ENCODE data around the gene PCSK4.

Gene PCSK4

GRCh38 chr19:1433119-1434039, 56.8 kb downstream of the PCSK4 start:
- TF ChIP-seq, protein P1, sequence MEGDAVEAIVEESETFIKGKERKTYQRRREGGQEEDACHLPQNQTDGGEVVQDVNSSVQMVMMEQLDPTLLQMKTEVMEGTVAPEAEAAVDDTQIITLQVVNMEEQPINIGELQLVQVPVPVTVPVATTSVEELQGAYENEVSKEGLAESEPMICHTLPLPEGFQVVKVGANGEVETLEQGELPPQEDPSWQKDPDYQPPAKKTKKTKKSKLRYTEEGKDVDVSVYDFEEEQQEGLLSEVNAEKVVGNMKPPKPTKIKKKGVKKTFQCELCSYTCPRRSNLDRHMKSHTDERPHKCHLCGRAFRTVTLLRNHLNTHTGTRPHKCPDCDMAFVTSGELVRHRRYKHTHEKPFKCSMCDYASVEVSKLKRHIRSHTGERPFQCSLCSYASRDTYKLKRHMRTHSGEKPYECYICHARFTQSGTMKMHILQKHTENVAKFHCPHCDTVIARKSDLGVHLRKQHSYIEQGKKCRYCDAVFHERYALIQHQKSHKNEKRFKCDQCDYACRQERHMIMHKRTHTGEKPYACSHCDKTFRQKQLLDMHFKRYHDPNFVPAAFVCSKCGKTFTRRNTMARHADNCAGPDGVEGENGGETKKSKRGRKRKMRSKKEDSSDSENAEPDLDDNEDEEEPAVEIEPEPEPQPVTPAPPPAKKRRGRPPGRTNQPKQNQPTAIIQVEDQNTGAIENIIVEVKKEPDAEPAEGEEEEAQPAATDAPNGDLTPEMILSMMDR (IDR thresholded peaks at IDR 0.05; ENCODE audit: low read depth, low read length, missing control alignments) = no peak
- in situ Hi-C loops (cut with HindIII; ENCODE audit: low sequenced_read_pairs) = no loop called here
- DNase-seq (ENCODE audit: low read depth) = no peak
- H3K4me3 ChIP-seq (ENCODE audit: low read depth, low read length) = no peak overlapping the region

GRCh38 chr19:1432507-1432887, 57.7 kb downstream of the PCSK4 start:
- in situ Hi-C loops (cut with HindIII; ENCODE audit: low sequenced_read_pairs) = no loop called here
- no peak for DNase-seq (ENCODE audit: low read depth)

GRCh38 chr19:1431759-1432506, 58.2 kb downstream of the PCSK4 start:
- in situ Hi-C loops (cut with HindIII; ENCODE audit: low sequenced_read_pairs) = no loop called here
- TF ChIP-seq, protein P1 (IDR thresholded peaks at IDR 0.05; ENCODE audit: low read depth, low read length, missing control alignments) = no peak
- no peak overlapping the region for H3K4me3 ChIP-seq (ENCODE audit: low read depth, low read length)
- DNase-seq (ENCODE audit: low read depth) = no peak

More at GRCh38 chr19:1432507-1432887, 57.7 kb downstream of the PCSK4 start:
- TF ChIP-seq, protein P1 (IDR thresholded peaks at IDR 0.05; ENCODE audit: low read depth, low read length, missing control alignments) = no peak
- no peak overlapping the region for H3K4me3 ChIP-seq (ENCODE audit: low read depth, low read length)
